Natural killer cell (primary cell): ENCODE data around the gene C1orf105. TPM values are rescaled to one million over a fixed set of nuclear protein-coding genes. Genes with fewer than 3 reads are reported as not detected.
A peak's percentile ranks its signal among the peaks of the same experiment; 100 is the strongest.

ENCODE experiments used
- ATAC-seq, 3 donors: fragments of 150-1000 bp in 2 of 3; fragments of 200-7000 bp in 1 of 3; cut with Tn5 transposase; 1 replicate in 1 of 3; 2 replicates in 2 of 3; pipeline ENCODE4 v1.10.0; 2021; ENCODE audit warnings: mild to moderate bottlenecking in 2 of 3, moderate library complexity in 2 of 3
- DNase-seq, 2 donors: peaks; one replicate each; pipeline versions ENCODE4 v3.0.0 to v3.0.0-alpha.2; 2013 to 2021; ENCODE audit warnings: mixed read lengths in 1 of 2
- H3K27ac ChIP-seq: one replicate; pipeline ENCODE4 v1.5.1; 2013; ENCODE audit warnings: mild to moderate bottlenecking, low read length
- H3K27me3 ChIP-seq: one replicate; pipeline ENCODE4 v1.6.1; 2013; ENCODE audit warnings: low read length; ENCODE audit not compliant: control insufficient read depth, insufficient read depth
- H3K36me3 ChIP-seq: one replicate; pipeline ENCODE4 v1.6.1; 2013; ENCODE audit warnings: low read length; ENCODE audit not compliant: control insufficient read depth, insufficient read depth
- H3K4me1 ChIP-seq: one replicate; pipeline ENCODE4 v1.6.1; 2013; ENCODE audit warnings: low read length; ENCODE audit not compliant: control insufficient read depth, insufficient read depth
- H3K4me3 ChIP-seq: one replicate; pipeline ENCODE4 v1.5.1; 2013; ENCODE audit warnings: low read length
- H3K9me3 ChIP-seq: one replicate; pipeline ENCODE4 v1.6.1; 2013; ENCODE audit warnings: low read length; ENCODE audit not compliant: control insufficient read depth, insufficient read depth
- H3K27ac Mint-ChIP-seq, 2 donors: one replicate each; pipeline ENCODE4 v1.8.0; 2022; ENCODE audit warnings: mild to moderate bottlenecking in 2 of 2, mixed read lengths in 2 of 2, moderate library complexity in 1 of 2
- H3K27me3 Mint-ChIP-seq, 2 donors: one replicate each; pipeline ENCODE4 v1.8.0; 2022; ENCODE audit warnings: low read depth in 2 of 2, mixed read lengths in 2 of 2
- H3K36me3 Mint-ChIP-seq: one replicate; pipeline ENCODE4 v1.8.0; 2022; ENCODE audit warnings: mixed read lengths
- H3K4me1 Mint-ChIP-seq, 2 donors: one replicate each; pipeline ENCODE4 v1.8.0; 2022; ENCODE audit warnings: mixed read lengths in 2 of 2
- H3K4me3 Mint-ChIP-seq: one replicate; pipeline ENCODE4 v1.8.0; 2022; ENCODE audit warnings: mild to moderate bottlenecking, moderate library complexity, mixed read lengths
- H3K9me3 Mint-ChIP-seq, 2 donors: one replicate each; pipeline ENCODE4 v1.8.0; 2022; ENCODE audit warnings: mixed read lengths in 2 of 2
- WGBS: methylation state at CpG from one replicate; pipeline ENCODE4 v1.1.7; 2013; ENCODE audit warnings: missing lambda C conversion rate; ENCODE audit not compliant: insufficient coverage; 5-methylcytosine and 5-hydroxymethylcytosine counted together
- intact Hi-C: fragments of 100-400 bp; cut with micrococcal nuclease; formaldehyde crosslinking; loops from one replicate; pipeline ENCODE4 v1.14.2; 2022
- total RNA-seq, 4 donors: library from RNA; stranded (reverse); fragments of 120-200 nt in 1 of 4; gene quantifications; one replicate each; pipeline versions ENCODE4 v1.2.3 to v1.2.4, GENCODE V29; 2013 to 2022
- TF ChIP-seq, protein P1 (sequence below): fragments of 200-600 bp; IDR thresholded peaks from one replicate; pipeline ENCODE4 v1.8.0; 2022; ENCODE audit warnings: antibody characterized with exemption

The C1orf105 gene
- total RNA-seq, 3 donors from 2014 or later (not counting 1 experiment from before 2014, with no cell fraction given): not detected

DNA sequence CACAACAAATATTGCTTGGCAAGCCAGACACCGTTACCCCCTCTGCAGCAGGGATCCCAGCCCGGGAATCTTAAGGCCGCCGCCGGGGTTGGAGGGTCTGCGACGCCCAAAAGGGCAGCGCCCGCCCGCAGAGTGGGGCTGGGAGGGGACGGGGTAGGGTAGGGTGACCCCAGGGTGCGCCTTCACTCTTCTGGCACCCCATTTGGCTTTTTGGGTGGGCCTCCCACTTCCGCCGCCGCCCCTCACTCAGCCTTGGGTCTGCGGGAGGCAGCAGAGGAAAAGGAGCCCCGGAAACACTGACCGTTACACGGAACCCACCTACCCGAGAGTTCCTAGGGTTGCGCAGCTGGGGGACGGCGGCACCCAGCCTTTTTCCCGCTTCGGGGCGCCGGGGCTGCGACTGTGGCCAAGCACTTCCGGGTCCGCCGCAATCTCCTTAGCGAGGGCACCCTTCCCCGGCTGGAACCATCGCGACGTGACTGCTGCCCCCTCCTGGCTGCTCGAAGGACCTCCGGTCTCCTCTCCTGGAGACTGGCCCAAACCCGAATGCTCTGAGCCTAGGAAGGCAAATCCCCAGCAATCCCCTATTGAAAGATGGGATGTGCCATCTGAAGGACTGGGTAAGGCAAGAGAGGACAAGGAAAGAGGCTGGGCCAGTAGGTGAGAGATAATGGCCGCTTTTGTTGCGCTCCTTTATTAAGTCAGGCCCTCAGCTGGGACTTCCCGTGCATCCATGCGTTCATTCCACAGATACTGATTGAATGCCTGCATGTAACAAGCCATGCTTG is 23.4 kb downstream of the C1orf105 start, which contains the start of gene PIGC:
Gene PIGC, minus strand, starts transcription at position 404 of the 788 bp plus-strand sequence. CDS start 1,447 bp downstream, outside the sequence.
- TF ChIP-seq, protein P1, sequence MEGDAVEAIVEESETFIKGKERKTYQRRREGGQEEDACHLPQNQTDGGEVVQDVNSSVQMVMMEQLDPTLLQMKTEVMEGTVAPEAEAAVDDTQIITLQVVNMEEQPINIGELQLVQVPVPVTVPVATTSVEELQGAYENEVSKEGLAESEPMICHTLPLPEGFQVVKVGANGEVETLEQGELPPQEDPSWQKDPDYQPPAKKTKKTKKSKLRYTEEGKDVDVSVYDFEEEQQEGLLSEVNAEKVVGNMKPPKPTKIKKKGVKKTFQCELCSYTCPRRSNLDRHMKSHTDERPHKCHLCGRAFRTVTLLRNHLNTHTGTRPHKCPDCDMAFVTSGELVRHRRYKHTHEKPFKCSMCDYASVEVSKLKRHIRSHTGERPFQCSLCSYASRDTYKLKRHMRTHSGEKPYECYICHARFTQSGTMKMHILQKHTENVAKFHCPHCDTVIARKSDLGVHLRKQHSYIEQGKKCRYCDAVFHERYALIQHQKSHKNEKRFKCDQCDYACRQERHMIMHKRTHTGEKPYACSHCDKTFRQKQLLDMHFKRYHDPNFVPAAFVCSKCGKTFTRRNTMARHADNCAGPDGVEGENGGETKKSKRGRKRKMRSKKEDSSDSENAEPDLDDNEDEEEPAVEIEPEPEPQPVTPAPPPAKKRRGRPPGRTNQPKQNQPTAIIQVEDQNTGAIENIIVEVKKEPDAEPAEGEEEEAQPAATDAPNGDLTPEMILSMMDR: peak; percentile 72
- ATAC-seq: peak; percentile 99 to 100 (median 99)
- peak within 1 kb of the TSS; percentile 90 to 94 for H3K27ac Mint-ChIP-seq
- peaks cover 45 to 52% of the 10 kb centered on the region in 2 donors for H3K4me1 Mint-ChIP-seq
- intact Hi-C loops: loop anchor here (1.0 to 5.0 kb wide), 6 partner anchors 17 to 642 kb away; no protein-coding TSS in a partner anchor
- no peaks in the 10 kb centered on the region for H3K27me3 Mint-ChIP-seq
- H3K36me3 Mint-ChIP-seq: peaks cover 13% of the 10 kb centered on the region
- peak; percentile 86 to 96 for DNase-seq
- 8% methylated on average over 43 of the region's 43 CpGs for WGBS
- Histone ChIP-seq H3K36me3 (no peaks in the 10 kb centered on the region), H3K27me3 (no peaks in the 10 kb centered on the region), H3K4me3 (peak within 1 kb of the TSS; percentile 89), H3K9me3 (no peaks in the 10 kb centered on the region), H3K27ac (peak within 1 kb of the TSS; percentile 83), H3K4me1 (peaks cover 5% of the 10 kb centered on the region)
- peak within 1 kb of the TSS; percentile 96 for H3K4me3 Mint-ChIP-seq
- no peaks in the 10 kb centered on the region for H3K9me3 Mint-ChIP-seq

DNA sequence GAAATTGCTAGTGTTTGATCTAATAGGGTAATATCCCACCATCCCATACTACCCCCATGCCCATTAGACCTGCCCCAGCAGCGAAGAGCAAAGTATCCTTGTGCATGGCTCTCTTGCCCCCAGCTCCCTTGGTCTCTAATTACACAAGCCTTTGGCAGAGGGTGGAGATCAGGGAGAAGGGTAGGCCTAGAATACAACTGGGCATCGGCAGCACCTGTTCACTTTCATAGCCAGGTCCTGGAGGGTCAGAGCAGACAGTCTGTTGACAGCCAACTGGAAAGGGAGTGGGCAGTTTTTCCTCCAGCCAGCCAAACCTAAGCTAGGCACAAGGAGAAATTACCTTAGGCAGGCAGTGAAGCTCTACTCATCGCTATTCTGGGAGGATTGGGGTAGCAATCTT is 26.1 kb downstream of the C1orf105 start:
- Histone ChIP-seq H3K27ac (no peak overlapping the region), H3K4me3 (no peak overlapping the region), H3K9me3 (no peaks in the 10 kb centered on the region), H3K27me3 (no peaks in the 10 kb centered on the region), H3K36me3 (no peaks in the 10 kb centered on the region), H3K4me1 (peaks cover 12% of the 10 kb centered on the region)
- H3K36me3 Mint-ChIP-seq: peaks cover 6% of the 10 kb centered on the region
- 100% methylated on average over 2 of the region's 3 CpGs for WGBS
- H3K4me3 Mint-ChIP-seq: no peak overlapping the region
- H3K27ac Mint-ChIP-seq: no peak overlapping the region
- peaks cover 30 to 41% of the 10 kb centered on the region in 2 donors for H3K4me1 Mint-ChIP-seq
- intact Hi-C loops: no loop called here
- no peaks in the 10 kb centered on the region for H3K27me3 Mint-ChIP-seq
- TF ChIP-seq, protein P1: no peak
- H3K9me3 Mint-ChIP-seq: no peaks in the 10 kb centered on the region
- DNase-seq (no peak), ATAC-seq (no peak)

DNA sequence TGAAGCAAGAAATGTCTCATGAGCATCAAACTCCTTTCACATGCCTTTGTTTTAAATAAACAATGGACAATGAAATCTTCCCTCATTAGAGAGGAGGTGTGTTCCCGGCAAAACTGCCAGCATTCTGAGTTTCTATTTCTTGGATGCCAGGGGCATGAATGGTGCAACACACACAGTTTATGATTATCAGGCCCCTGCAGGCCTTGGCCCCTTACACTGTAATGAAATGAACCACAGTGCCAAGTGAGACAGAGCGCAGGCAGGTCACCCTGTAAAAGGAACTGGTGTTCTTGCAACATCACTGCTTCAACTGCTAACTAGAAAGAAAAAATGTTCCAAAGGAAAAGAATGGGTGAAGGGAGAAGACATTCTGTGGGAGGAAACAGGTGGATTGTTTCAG is 27.2 kb downstream of the C1orf105 start:
- Histone ChIP-seq H3K9me3 (no peaks in the 10 kb centered on the region), H3K36me3 (no peaks in the 10 kb centered on the region), H3K27ac (no peak overlapping the region), H3K27me3 (no peaks in the 10 kb centered on the region), H3K4me3 (no peak overlapping the region), H3K4me1 (peaks cover 12% of the 10 kb centered on the region)
- DNase-seq: no peak
- ATAC-seq: no peak
- Mint-ChIP-seq H3K4me1 (peaks cover 19 to 30% of the 10 kb centered on the region in 2 donors), H3K4me3 (no peak overlapping the region), H3K9me3 (no peaks in the 10 kb centered on the region), H3K27me3 (no peaks in the 10 kb centered on the region), H3K27ac (no peak overlapping the region), H3K36me3 (no peaks in the 10 kb centered on the region)
- TF ChIP-seq, protein P1: no peak
- intact Hi-C loops: no loop called here
- 73% methylated on average over 2 of the region's 2 CpGs for WGBS
